Keratinocyte (primary cell): ENCODE results near the gene SNTG2. TPM values are rescaled to one million over a fixed set of nuclear protein-coding genes. Genes with fewer than 3 reads are reported as not detected.

ENCODE experiments used
- DNase-seq: peaks from one replicate; pipeline ENCODE4 v3.0.0-alpha.2; 2011; ENCODE audit warnings: low read depth, missing footprints, low spot score
- FAIRE-seq: peaks from 2 replicates; lab custom pipeline; 2011; peaks lifted over from hg19 to GRCh38; lab: Jason Lieb, UNC
- H2AFZ ChIP-seq: 2 replicates; pipeline ENCODE4 v1.6.0; 2012; ENCODE audit warnings: low read length, control low read depth, inconsistent platforms; ENCODE audit not compliant: control insufficient read depth
- H3K27ac ChIP-seq: 2 replicates; pipeline ENCODE4 v1.5.1; 2011; ENCODE audit warnings: low read length; ENCODE audit not compliant: control insufficient read depth, insufficient read depth
- H3K27me3 ChIP-seq: 3 replicates; pipeline ENCODE4 v1.6.0; 2011; ENCODE audit warnings: low read length; ENCODE audit not compliant: control insufficient read depth, insufficient read depth; ENCODE audit errors: extremely low read depth
- H3K36me3 ChIP-seq, 2 experiments: 2 replicates in 1 of 2; 3 replicates in 1 of 2; pipeline ENCODE4 v1.5.1; 2011; ENCODE audit warnings: low read length in 2 of 2, mild to moderate bottlenecking in 1 of 2; ENCODE audit not compliant: control insufficient read depth in 2 of 2, insufficient read depth in 2 of 2; ENCODE audit errors: extremely low read depth in 1 of 2
- H3K4me1 ChIP-seq: 3 replicates; pipeline ENCODE4 v1.5.1; 2011; ENCODE audit warnings: low read length; ENCODE audit not compliant: control insufficient read depth, insufficient read depth; ENCODE audit errors: extremely low read depth
- H3K4me2 ChIP-seq: 3 replicates; pipeline ENCODE4 v1.6.0; 2011; ENCODE audit warnings: low read depth, low read length; ENCODE audit not compliant: control insufficient read depth, insufficient read depth; ENCODE audit errors: extremely low read depth
- H3K4me3 ChIP-seq, 3 experiments: fragments of 200-600 bp in 1 of 3; sonication (generic) in 1 of 3; 2 replicates in 2 of 3; 3 replicates in 1 of 3; pipeline ENCODE4 v1.5.1; 2011 to 2016; ENCODE audit warnings: low read length in 3 of 3, mild to moderate bottlenecking in 3 of 3, control low read depth in 2 of 3, inconsistent platforms in 1 of 3, low read depth in 1 of 3, mixed read lengths in 1 of 3, mixed run types in 1 of 3, moderate library complexity in 1 of 3; ENCODE audit not compliant: control insufficient read depth in 2 of 3, insufficient read depth in 2 of 3; ENCODE audit errors: extremely low read depth in 1 of 3
- H3K79me2 ChIP-seq: 2 replicates; pipeline ENCODE4 v1.6.0; 2012; ENCODE audit warnings: low read length; ENCODE audit not compliant: control insufficient read depth, insufficient read depth
- H3K9ac ChIP-seq: 3 replicates; pipeline ENCODE4 v1.6.0; 2011; ENCODE audit warnings: low read length; ENCODE audit not compliant: control insufficient read depth, insufficient read depth; ENCODE audit errors: extremely low read depth
- H3K9me1 ChIP-seq: 3 replicates; pipeline ENCODE4 v1.6.0; 2011; ENCODE audit warnings: low read length; ENCODE audit not compliant: control insufficient read depth, insufficient read depth; ENCODE audit errors: extremely low read depth
- H3K9me3 ChIP-seq: 2 replicates; pipeline ENCODE4 v1.5.1; 2012; ENCODE audit warnings: low read depth, low read length; ENCODE audit not compliant: control insufficient read depth
- H4K20me1 ChIP-seq: 3 replicates; pipeline ENCODE4 v1.6.0; 2011; ENCODE audit warnings: low read length; ENCODE audit not compliant: control insufficient read depth, insufficient read depth; ENCODE audit errors: extremely low read depth
- EZH2 ChIP-seq: IDR thresholded peaks from one replicate; pipeline ENCODE4 v1.6.1; 2012; ENCODE audit warnings: inconsistent platforms, mild to moderate bottlenecking, low read length, moderate library complexity
- dilution Hi-C: fragments of 300-500 bp; cut with MboI; formaldehyde crosslinking; loops from one replicate; pipeline ENCODE4 v1.7.0; 2020; ENCODE audit warnings: low sequenced_read_pairs; ENCODE audit not compliant: extremely low pct_ligation_motif_present
- polyA plus RNA-seq, 5 experiments: library from polyadenylated mRNA; depleted of rRNA in 3 of 5; stranded (reverse) in 3 of 5; stranded (forward) in 1 of 5; unstranded in 1 of 5; fragments of >200 nt; gene quantifications; 1 replicate in 1 of 5; 2 replicates in 3 of 5; 3 replicates in 1 of 5; pipeline versions ENCODE4 v1.2.1 to v1.2.3, GENCODE V29; 2011 to 2012; ENCODE audit warnings: missing spikeins in 2 of 5, low read depth in 1 of 5, low replicate concordance in 1 of 5
- TF ChIP-seq, protein P1 (sequence below), 3 experiments: IDR thresholded peaks in 1 of 3; conservative IDR thresholded peaks in 1 of 3; optimal IDR thresholded peaks in 1 of 3; 2 replicates in 2 of 3; 3 replicates in 1 of 3; pipeline versions ENCODE3 to v1.5.1; 2011; ENCODE audit warnings: low read length in 3 of 3, mild to moderate bottlenecking in 3 of 3, moderate library complexity in 2 of 3, control low read depth in 1 of 3, inconsistent platforms in 1 of 3; ENCODE audit not compliant: insufficient read depth in 2 of 3; ENCODE audit errors: extremely low read depth in 1 of 3

The SNTG2 gene
- polyA plus RNA-seq, 1 donor (not counting 4 experiments of a cell fraction or from before 2014, with no cell fraction given): not detected

DNA sequence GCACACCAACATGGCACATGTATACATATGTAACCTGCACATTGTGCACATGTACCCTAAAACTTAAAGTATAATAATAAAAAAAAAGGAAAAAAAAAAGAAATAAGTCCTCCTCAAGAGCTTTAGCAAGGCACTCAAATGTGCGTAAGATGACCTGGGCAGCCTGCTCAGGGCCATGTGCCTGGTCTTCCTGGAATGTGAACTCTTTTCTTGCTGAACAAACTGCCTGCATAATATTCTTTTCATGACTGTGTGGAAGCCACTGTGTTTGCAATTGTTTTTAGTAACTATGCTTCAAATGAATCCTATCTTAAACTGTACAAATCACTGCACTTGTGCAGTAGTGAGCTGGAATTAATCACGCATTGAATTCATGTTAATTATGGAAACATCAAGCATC, 294.5 kb downstream of the SNTG2 start:
- H3K9ac ChIP-seq: no peak overlapping the region
- no peak for FAIRE-seq

DNA sequence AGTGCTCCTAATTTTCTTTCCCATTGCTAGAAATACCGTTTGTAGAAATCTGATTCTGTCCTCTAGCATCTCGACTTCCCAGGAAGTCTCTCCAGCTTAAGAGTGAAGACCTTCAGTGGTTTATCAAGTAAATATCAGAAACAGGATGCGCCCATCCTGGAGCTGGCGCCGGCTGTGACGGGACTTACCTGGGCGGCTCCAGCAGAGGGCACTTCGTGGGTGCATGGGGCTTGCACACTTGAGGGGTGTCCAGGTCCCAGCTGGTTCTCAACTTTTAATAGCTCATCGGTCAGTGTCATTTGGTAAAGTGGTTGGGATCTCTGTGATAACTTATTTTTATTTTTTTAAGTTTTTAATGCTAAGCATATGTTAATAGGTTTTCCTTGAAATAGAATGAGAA, 295.6 kb downstream of the SNTG2 start:
- Histone ChIP-seq H2AFZ (no peak overlapping the region), H4K20me1 (no peaks in the 10 kb centered on the region), H3K4me1 (no peaks in the 10 kb centered on the region), H3K9ac (no peak overlapping the region), H3K36me3 (no peaks in the 10 kb centered on the region), H3K79me2 (no peaks in the 10 kb centered on the region), H3K27ac (no peak overlapping the region), H3K4me2 (no peak overlapping the region), H3K27me3 (no peaks in the 10 kb centered on the region), H3K9me1 (no peaks in the 10 kb centered on the region), H3K4me3 (no peak overlapping the region), H3K9me3 (no peaks in the 10 kb centered on the region)
- dilution Hi-C loops: no loop called here
- FAIRE-seq (no peak), DNase-seq (no peak)
- TF ChIP-seq, protein P1, sequence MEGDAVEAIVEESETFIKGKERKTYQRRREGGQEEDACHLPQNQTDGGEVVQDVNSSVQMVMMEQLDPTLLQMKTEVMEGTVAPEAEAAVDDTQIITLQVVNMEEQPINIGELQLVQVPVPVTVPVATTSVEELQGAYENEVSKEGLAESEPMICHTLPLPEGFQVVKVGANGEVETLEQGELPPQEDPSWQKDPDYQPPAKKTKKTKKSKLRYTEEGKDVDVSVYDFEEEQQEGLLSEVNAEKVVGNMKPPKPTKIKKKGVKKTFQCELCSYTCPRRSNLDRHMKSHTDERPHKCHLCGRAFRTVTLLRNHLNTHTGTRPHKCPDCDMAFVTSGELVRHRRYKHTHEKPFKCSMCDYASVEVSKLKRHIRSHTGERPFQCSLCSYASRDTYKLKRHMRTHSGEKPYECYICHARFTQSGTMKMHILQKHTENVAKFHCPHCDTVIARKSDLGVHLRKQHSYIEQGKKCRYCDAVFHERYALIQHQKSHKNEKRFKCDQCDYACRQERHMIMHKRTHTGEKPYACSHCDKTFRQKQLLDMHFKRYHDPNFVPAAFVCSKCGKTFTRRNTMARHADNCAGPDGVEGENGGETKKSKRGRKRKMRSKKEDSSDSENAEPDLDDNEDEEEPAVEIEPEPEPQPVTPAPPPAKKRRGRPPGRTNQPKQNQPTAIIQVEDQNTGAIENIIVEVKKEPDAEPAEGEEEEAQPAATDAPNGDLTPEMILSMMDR (optimal IDR thresholded peaks at IDR 0.05 in 1 of 3, IDR thresholded peaks at IDR 0.05 in 1 of 3, conservative IDR thresholded peaks at IDR 0.05 in 1 of 3; ENCODE audit: extremely low read depth in 1 of 3, insufficient read depth in 2 of 3, low read length in 3 of 3): no peak
- TF ChIP-seq EZH2: no peak

More for the DNA sequence above, 294.5 kb downstream of the SNTG2 start:
- DNase-seq: no peak
- H3K4me3 ChIP-seq: no peak overlapping the region
- no peaks in the 10 kb centered on the region for H3K36me3 ChIP-seq
- no peak overlapping the region for H3K4me2 ChIP-seq
- no peaks in the 10 kb centered on the region for H4K20me1 ChIP-seq
- H2AFZ ChIP-seq: no peak overlapping the region
- TF ChIP-seq EZH2: no peak
- TF ChIP-seq, protein P1 (optimal IDR thresholded peaks at IDR 0.05 in 1 of 3, IDR thresholded peaks at IDR 0.05 in 1 of 3, conservative IDR thresholded peaks at IDR 0.05 in 1 of 3; ENCODE audit: extremely low read depth in 1 of 3, insufficient read depth in 2 of 3, low read length in 3 of 3): no peak
- dilution Hi-C loops: no loop called here
- no peaks in the 10 kb centered on the region for H3K27me3 ChIP-seq
- H3K27ac ChIP-seq: no peak overlapping the region
- H3K9me3 ChIP-seq: no peaks in the 10 kb centered on the region
- no peaks in the 10 kb centered on the region for H3K9me1 ChIP-seq
- H3K79me2 ChIP-seq: no peaks in the 10 kb centered on the region
- no peaks in the 10 kb centered on the region for H3K4me1 ChIP-seq
